Small intestine (tissue), 7 donors: Measurements from ENCODE around the gene KIAA1586. TPM values are rescaled to one million over a fixed set of nuclear protein-coding genes. Genes with fewer than 3 reads are reported as not detected.
"Not testable (repeated sequence)": the region's sequence is repeated elsewhere in the genome, so short reads cannot be mapped to it uniquely, and the experiment has no call there.

Source experiments
- DNase-seq, 2 donors: peaks; one replicate each; pipeline versions ENCODE4 v3.0.0 to v3.0.0-alpha.2; 2013
- FAIRE-seq: peaks from 2 replicates; lab custom pipeline; 2012; peaks lifted over from hg19 to GRCh38; lab: Jason Lieb, UNC
- H3K27ac ChIP-seq, 3 donors: one replicate each; pipeline ENCODE4 v1.5.1; 2013; ENCODE audit warnings: low read length in 2 of 3, mild to moderate bottlenecking in 2 of 3, control low read depth in 1 of 3, inconsistent platforms in 1 of 3, low read depth in 1 of 3, moderate library complexity in 1 of 3
- H3K27me3 ChIP-seq, 3 donors: one replicate each; pipeline ENCODE4 v1.6.1; 2013; ENCODE audit warnings: low read length in 3 of 3, inconsistent platforms in 1 of 3; ENCODE audit not compliant: control insufficient read depth in 3 of 3, insufficient read depth in 3 of 3
- H3K36me3 ChIP-seq, 3 donors: one replicate each; pipeline ENCODE4 v1.6.1; 2013; ENCODE audit warnings: low read length in 3 of 3, inconsistent platforms in 1 of 3, low read depth in 1 of 3, mild to moderate bottlenecking in 1 of 3, moderate library complexity in 1 of 3; ENCODE audit not compliant: control insufficient read depth in 3 of 3, insufficient read depth in 2 of 3
- H3K4me1 ChIP-seq, 3 donors: one replicate each; pipeline ENCODE4 v1.6.1; 2013; ENCODE audit warnings: low read length in 2 of 3, inconsistent platforms in 1 of 3, low read depth in 1 of 3, mild to moderate bottlenecking in 1 of 3, moderate library complexity in 1 of 3; ENCODE audit not compliant: control insufficient read depth in 3 of 3, insufficient read depth in 2 of 3
- H3K4me3 ChIP-seq, 3 donors: one replicate each; pipeline ENCODE4 v1.5.1; 2013; ENCODE audit warnings: low read length in 3 of 3, control low read depth in 1 of 3, inconsistent platforms in 1 of 3, low read depth in 1 of 3, mild to moderate bottlenecking in 1 of 3, moderate library complexity in 1 of 3
- H3K9me3 ChIP-seq, 2 donors: one replicate each; pipeline ENCODE4 v1.6.1; 2013; ENCODE audit warnings: low read depth in 1 of 2, low read length in 1 of 2; ENCODE audit not compliant: control insufficient read depth in 2 of 2, insufficient read depth in 1 of 2
- WGBS, 3 donors: extraction: QIAGEN DNeasy Blood & Tissue Kit; methylation state at CpG; one replicate each; pipeline ENCODE4 v1.1.7; 2013; 5-methylcytosine and 5-hydroxymethylcytosine counted together
- polyA plus RNA-seq, 4 donors: library from polyadenylated mRNA; stranded (reverse) in 3 of 4; unstranded in 1 of 4; fragments of 200-250 nt in 3 of 4; fragments of 120-200 nt in 1 of 4; gene quantifications; one replicate each; pipeline versions ENCODE4 v1.2.1 to v1.2.3, GENCODE V29; 2013
- donor health status: healthy with polysubstance abuse.
- donor health status: control.
- donor health status: control.
- donor health status: Bipolar disorder and iron deficiency.
- donor health status: healthy.

The KIAA1586 gene
- polyA plus RNA-seq, 4 donors, result 1.6 to 12.2 (median 2.4) TPM

- no peak overlapping the region for H3K27ac ChIP-seq
- 86 to 93% (median 88%) methylated on average over 1 of the region's 1 CpG for WGBS, 3 donors
- no peak overlapping the region for H3K4me3 ChIP-seq
- no peaks in the 10 kb centered on the region for H3K4me1 ChIP-seq
- peaks cover 0 to 2% of the 10 kb centered on the region in 2 donors for H3K9me3 ChIP-seq
- DNase-seq (no peak), FAIRE-seq (no peak)
- peaks cover 0 to 2% (median 0%) of the 10 kb centered on the region in 3 donors for H3K36me3 ChIP-seq
- H3K27me3 ChIP-seq, result no peaks in the 10 kb centered on the region
Measured at GRCh38 chr6:57078531-57079207, 32.2 kb downstream of the KIAA1586 start.

- Histone ChIP-seq H3K27ac (no peak overlapping the region), H3K4me1 (no peaks in the 10 kb centered on the region), H3K36me3 (no peaks in the 10 kb centered on the region), H3K4me3 (no peak overlapping the region), H3K27me3 (no peaks in the 10 kb centered on the region), H3K9me3 (no peaks in the 10 kb centered on the region)
- DNase-seq (no peak), FAIRE-seq (no peak)
- WGBS, 3 donors, result 73 to 88% (median 80%) methylated on average over 2 of the region's 2 CpGs
Measured at GRCh38 chr6:57085471-57085870, 39.0 kb downstream of the KIAA1586 start.

- Histone ChIP-seq H3K9me3 (no peaks in the 10 kb centered on the region), H3K4me1 (peaks cover 0 to 6% (median 5%) of the 10 kb centered on the region in 3 donors), H3K4me3 (no peak overlapping the region), H3K27me3 (no peaks in the 10 kb centered on the region), H3K27ac (no peak overlapping the region), H3K36me3 (no peaks in the 10 kb centered on the region)
- WGBS, 3 donors, result 86 to 100% (median 97%) methylated on average over 1 of the region's 1 CpG
- no peak for DNase-seq
- no peak for FAIRE-seq
Measured at GRCh38 chr6:57086843-57087242, 40.4 kb downstream of the KIAA1586 start.

- Histone ChIP-seq H3K4me3 (no peak overlapping the region), H3K36me3 (no peaks in the 10 kb centered on the region), H3K27me3 (no peaks in the 10 kb centered on the region), H3K9me3 (no peaks in the 10 kb centered on the region), H3K27ac (no peak overlapping the region), H3K4me1 (peaks cover 0 to 8% (median 6%) of the 10 kb centered on the region in 3 donors)
- no peak for DNase-seq
- WGBS, 3 donors, result 82 to 89% (median 82%) methylated on average over 4 of the region's 4 CpGs
- FAIRE-seq, result no peak
Measured at GRCh38 chr6:57087916-57088315, 41.4 kb downstream of the KIAA1586 start.

GRCh38 chr6:57089265-57089664 is 42.8 kb downstream of the KIAA1586 start:
- FAIRE-seq (no peak), DNase-seq (no peak)
- H3K4me1 ChIP-seq, result peaks cover 0 to 8% (median 6%) of the 10 kb centered on the region in 3 donors
- H3K9me3 ChIP-seq, result no peaks in the 10 kb centered on the region
- H3K4me3 ChIP-seq, result peak overlapping the region in 2 of 3 donors; percentile 43 to 63
- H3K36me3 ChIP-seq, result no peaks in the 10 kb centered on the region
- H3K27me3 ChIP-seq, result no peaks in the 10 kb centered on the region
- H3K27ac ChIP-seq, result peak overlapping the region in 1 of 3 donors; percentile 29
- WGBS, 3 donors, result 51 to 60% (median 57%) methylated on average over 3 of the region's 3 CpGs

- FAIRE-seq (peak; percentile 15), DNase-seq (peak; percentile 98 to 99)
- Histone ChIP-seq H3K9me3 (no peaks in the 10 kb centered on the region), H3K36me3 (no peaks in the 10 kb centered on the region), H3K4me3 (peak within 1 kb of the TSS; percentile 38 to 63 (median 43)), H3K27me3 (no peaks in the 10 kb centered on the region), H3K27ac (peak within 1 kb of the TSS; percentile 50 to 90 (median 86)), H3K4me1 (peaks cover 0 to 8% (median 6%) of the 10 kb centered on the region in 3 donors)
- WGBS, 3 donors, result 0 to 1% (median 0%) methylated on average over 45 to 52 of the region's 58 CpGs
Measured at GRCh38 chr6:57089687-57090457, 43.4 kb downstream of the KIAA1586 start, which contains the start of gene ZNF451. TSS of gene ZNF451 (plus strand) at chr6:57090188. CDS start at chr6:57090254, 66 bp downstream.

- not testable (repeated sequence) for H3K9me3 ChIP-seq, DNase-seq, H3K36me3 ChIP-seq, FAIRE-seq, H3K4me1 ChIP-seq, H3K27ac ChIP-seq, H3K4me3 ChIP-seq, H3K27me3 ChIP-seq
- no CpG with 5 or more reads among the region's 27 CpGs for WGBS, 3 donors
Measured at GRCh38 chr6:57090458-57091067, 44.1 kb downstream of the KIAA1586 start.

- not testable (repeated sequence) for H3K27ac ChIP-seq, H3K4me1 ChIP-seq, H3K9me3 ChIP-seq, DNase-seq, H3K27me3 ChIP-seq, H3K36me3 ChIP-seq, H3K4me3 ChIP-seq, FAIRE-seq
- WGBS, 3 donors, result 87 to 94% (median 87%) methylated on average over 6 to 7 of the region's 7 CpGs
Measured at GRCh38 chr6:57091375-57091774, 44.9 kb downstream of the KIAA1586 start.
